Body of pancreas (tissue), 4 donors: ENCODE measurements around the gene RGP1. TPM values are rescaled to one million over a fixed set of nuclear protein-coding genes. Genes with fewer than 3 reads are reported as not detected.

Experiments used
- ATAC-seq: fragments of 150-250 bp; one replicate; pipeline ENCODE4 v1.9.1; 2016
- DNase-seq, 4 donors: peaks; one replicate each; pipeline ENCODE4 v3.0.0-alpha.2; 2019
- H3K27ac ChIP-seq, 4 donors: fragments of 200-600 bp; sonication (generic); 1 replicate in 3 of 4; 2 replicates in 1 of 4; pipeline versions ENCODE4 v1.5.1 to v1.6.1; 2016 to 2019; ENCODE audit warnings: mild to moderate bottlenecking in 1 of 4, mixed read lengths in 1 of 4, moderate library complexity in 1 of 4
- H3K27me3 ChIP-seq, 2 donors: fragments of 200-600 bp; sonication (generic); one replicate each; pipeline ENCODE4 v1.6.0; 2016; ENCODE audit warnings: mild to moderate bottlenecking in 1 of 2
- H3K36me3 ChIP-seq, 2 donors: fragments of 200-600 bp; sonication (generic); replicated peaks in 1 of 2; 2 replicates each; pipeline ENCODE4 v1.5.1; 2016; ENCODE audit warnings: low read depth in 2 of 2; ENCODE audit not compliant: insufficient read depth in 1 of 2
- H3K4me1 ChIP-seq: fragments of 200-600 bp; sonication (generic); one replicate; pipeline ENCODE4 v1.6.0; 2016
- H3K4me3 ChIP-seq, 2 donors: fragments of 200-600 bp; sonication (generic); 1 replicate in 1 of 2; 2 replicates in 1 of 2; pipeline ENCODE4 v1.5.1; 2016 to 2019
- H3K9me3 ChIP-seq, 3 donors: fragments of 200-600 bp; sonication (generic); 1 replicate in 2 of 3; 2 replicates in 1 of 3; pipeline ENCODE4 v1.5.1; 2016
- POLR2A ChIP-seq, 3 donors: fragments of 450-650 bp; IDR thresholded peaks; one replicate each; pipeline ENCODE4 v1.6.1; 2016; ENCODE audit warnings: antibody characterized with exemption in 3 of 3, mild to moderate bottlenecking in 2 of 3
- WGBS, 2 donors: methylation state at CpG; one replicate each; pipeline ENCODE4 v1.1.5; 2017; 5-methylcytosine and 5-hydroxymethylcytosine counted together
- intact Hi-C: fragments of 100-400 bp; cut with DNase I; formaldehyde crosslinking; loops from one replicate; pipeline ENCODE4 v1.15.1; 2023
- total RNA-seq, 2 donors: library from RNA; depleted of rRNA; stranded (reverse); fragments of >200 nt; gene quantifications; one replicate each; pipeline ENCODE4 v1.1.0, GENCODE V29; 2016
- TF ChIP-seq, protein P1 (sequence below), 7 experiments: fragments of 450-650 bp in 4 of 7; fragments of 200-600 bp in 3 of 7; sonication (generic) in 3 of 7; IDR thresholded peaks; one replicate each; pipeline ENCODE4 v1.5.1; 2016 to 2019; ENCODE audit warnings: antibody characterized with exemption in 7 of 7

The RGP1 gene
- total RNA-seq, 2 donors from 2014 or later, result 15.3 to 18.1 TPM

- H3K9me3 ChIP-seq, result no peaks in the 10 kb centered on the region
- intact Hi-C loops, result loop anchor here (5.0 kb wide), 1 partner anchor 84 kb away; no protein-coding TSS in a partner anchor
- no peak for TF ChIP-seq POLR2A (IDR thresholded peaks at IDR 0.05)
- TF ChIP-seq, protein P1, sequence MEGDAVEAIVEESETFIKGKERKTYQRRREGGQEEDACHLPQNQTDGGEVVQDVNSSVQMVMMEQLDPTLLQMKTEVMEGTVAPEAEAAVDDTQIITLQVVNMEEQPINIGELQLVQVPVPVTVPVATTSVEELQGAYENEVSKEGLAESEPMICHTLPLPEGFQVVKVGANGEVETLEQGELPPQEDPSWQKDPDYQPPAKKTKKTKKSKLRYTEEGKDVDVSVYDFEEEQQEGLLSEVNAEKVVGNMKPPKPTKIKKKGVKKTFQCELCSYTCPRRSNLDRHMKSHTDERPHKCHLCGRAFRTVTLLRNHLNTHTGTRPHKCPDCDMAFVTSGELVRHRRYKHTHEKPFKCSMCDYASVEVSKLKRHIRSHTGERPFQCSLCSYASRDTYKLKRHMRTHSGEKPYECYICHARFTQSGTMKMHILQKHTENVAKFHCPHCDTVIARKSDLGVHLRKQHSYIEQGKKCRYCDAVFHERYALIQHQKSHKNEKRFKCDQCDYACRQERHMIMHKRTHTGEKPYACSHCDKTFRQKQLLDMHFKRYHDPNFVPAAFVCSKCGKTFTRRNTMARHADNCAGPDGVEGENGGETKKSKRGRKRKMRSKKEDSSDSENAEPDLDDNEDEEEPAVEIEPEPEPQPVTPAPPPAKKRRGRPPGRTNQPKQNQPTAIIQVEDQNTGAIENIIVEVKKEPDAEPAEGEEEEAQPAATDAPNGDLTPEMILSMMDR (IDR thresholded peaks at IDR 0.05), result no peak
- DNase-seq (no peak), ATAC-seq (no peak)
- H3K27ac ChIP-seq, result no peak overlapping the region
- H3K27me3 ChIP-seq, result no peaks in the 10 kb centered on the region
- no peak overlapping the region for H3K4me3 ChIP-seq
- H3K36me3 ChIP-seq, result no peaks in the 10 kb centered on the region
- WGBS, 2 donors, result 75 to 87% methylated on average over 2 of the region's 2 CpGs
- H3K4me1 ChIP-seq, result peaks cover 7% of the 10 kb centered on the region
These were observed 44.4 kb downstream of the RGP1 start for GRCh38 chr9:35793461-35793860.

- H3K27ac ChIP-seq, result no peak overlapping the region
- no peak for DNase-seq
- H3K36me3 ChIP-seq, result no peaks in the 10 kb centered on the region
- no peak overlapping the region for H3K4me3 ChIP-seq
- no peaks in the 10 kb centered on the region for H3K27me3 ChIP-seq
- no peak for ATAC-seq
- no peaks in the 10 kb centered on the region for H3K4me1 ChIP-seq
- H3K9me3 ChIP-seq, result no peaks in the 10 kb centered on the region
- TF ChIP-seq POLR2A (IDR thresholded peaks at IDR 0.05), result no peak
- TF ChIP-seq, protein P1 (IDR thresholded peaks at IDR 0.05), result no peak
- intact Hi-C loops, result no loop called here
These were observed 46.6 kb downstream of the RGP1 start for GRCh38 chr9:35795695-35796094.

DNA sequence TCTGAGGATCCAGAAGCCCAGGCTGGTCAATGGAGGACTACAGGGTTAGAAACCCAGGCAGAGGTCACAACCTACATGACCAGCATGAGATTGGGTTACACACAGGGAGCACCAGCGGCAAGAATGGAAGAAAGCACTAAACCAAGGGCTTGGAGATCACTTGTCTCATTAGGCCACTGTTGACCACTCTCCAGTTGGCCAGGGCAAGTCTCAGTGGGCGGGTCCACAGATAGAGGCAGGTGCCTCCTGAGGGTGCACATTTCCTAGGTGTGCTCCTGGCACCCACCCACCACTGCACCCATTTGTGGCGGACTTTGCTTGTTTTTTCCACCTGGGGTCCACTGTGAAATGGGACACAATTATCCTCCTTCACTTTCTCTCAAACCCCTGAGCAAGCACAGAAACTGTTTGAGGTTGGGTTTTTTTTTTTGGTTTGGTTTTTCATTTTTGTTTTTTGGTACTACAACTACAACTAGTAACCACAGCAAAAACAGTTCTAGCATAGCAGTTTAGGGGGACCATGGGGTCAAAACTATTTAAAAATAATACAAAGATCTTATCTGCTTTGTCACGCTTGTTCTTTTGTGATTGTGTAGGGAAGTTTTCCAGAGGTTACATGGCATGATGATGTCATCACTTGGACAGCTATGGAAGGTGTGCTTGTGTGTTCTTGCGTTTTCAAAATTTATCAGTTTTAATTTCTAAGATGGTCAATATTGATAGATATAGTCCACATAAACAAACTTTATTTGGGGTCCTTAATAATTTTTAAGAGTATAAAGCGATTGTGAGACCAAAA is 48.4 kb downstream of the RGP1 start:
- H3K27me3 ChIP-seq, result no peaks in the 10 kb centered on the region
- no peaks in the 10 kb centered on the region for H3K4me1 ChIP-seq
- H3K9me3 ChIP-seq, result no peaks in the 10 kb centered on the region
- no peak overlapping the region for H3K4me3 ChIP-seq
- ATAC-seq (no peak), DNase-seq (no peak)
- no peak overlapping the region for H3K27ac ChIP-seq
- WGBS, 2 donors, result 78 to 83% methylated on average over 6 of the region's 6 CpGs
- TF ChIP-seq, protein P1 (IDR thresholded peaks at IDR 0.05), result no peak
- no peak for TF ChIP-seq POLR2A (IDR thresholded peaks at IDR 0.05)
- H3K36me3 ChIP-seq, result no peaks in the 10 kb centered on the region
- intact Hi-C loops, result no loop called here

DNA sequence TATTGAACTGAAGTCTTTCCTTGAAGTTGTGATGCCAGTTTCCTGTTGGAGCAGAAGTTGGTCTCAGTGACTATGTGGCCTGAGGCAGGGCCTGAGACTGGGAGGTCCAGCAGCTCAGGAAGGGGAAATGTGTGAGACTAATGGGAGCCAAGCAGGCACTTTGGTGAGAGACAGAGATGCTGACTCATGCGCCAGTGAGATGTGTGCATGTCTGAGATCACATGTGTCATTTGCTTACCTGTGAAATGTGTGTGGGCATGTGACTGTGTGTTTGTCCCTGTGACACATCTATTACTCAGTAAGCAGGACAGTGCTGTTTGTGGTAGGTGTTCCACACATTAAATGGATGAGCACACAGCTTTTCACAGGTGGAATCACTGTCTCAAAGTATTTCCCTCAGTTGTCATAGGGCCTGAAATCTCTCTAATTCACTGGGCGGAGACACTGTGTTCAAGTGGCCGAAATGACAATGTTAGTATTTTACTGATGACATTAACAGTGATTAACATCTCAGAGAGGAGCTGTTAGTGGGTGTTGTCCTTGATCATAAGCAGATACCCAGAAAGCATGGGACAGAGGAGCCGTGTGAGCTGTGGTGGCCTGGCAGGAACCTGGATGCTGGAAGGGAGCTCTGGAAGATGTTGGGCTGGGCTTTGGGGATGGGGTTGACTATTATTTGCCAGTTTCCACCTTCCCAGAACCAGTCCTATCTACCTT is 49.7 kb downstream of the RGP1 start:
- Histone ChIP-seq H3K27me3 (no peaks in the 10 kb centered on the region), H3K4me3 (no peak overlapping the region), H3K27ac (no peak overlapping the region), H3K9me3 (no peaks in the 10 kb centered on the region), H3K4me1 (no peaks in the 10 kb centered on the region), H3K36me3 (no peaks in the 10 kb centered on the region)
- intact Hi-C loops, result no loop called here
- no peak for DNase-seq
- TF ChIP-seq, protein P1 (IDR thresholded peaks at IDR 0.05), result no peak
- TF ChIP-seq POLR2A (IDR thresholded peaks at IDR 0.05), result no peak
- WGBS, 2 donors, result 83 to 96% methylated on average over 4 of the region's 4 CpGs
- ATAC-seq, result no peak
